Natural killer cell (primary cell): ENCODE data around the gene SOX10. TPM values are rescaled to one million over a fixed set of nuclear protein-coding genes. Genes with fewer than 3 reads are reported as not detected.
A peak's percentile ranks its signal among the peaks of the same experiment; 100 is the strongest.

Source experiments
- ATAC-seq, 3 donors: fragments of 150-1000 bp in 2 of 3; fragments of 200-7000 bp in 1 of 3; cut with Tn5 transposase; 1 replicate in 1 of 3; 2 replicates in 2 of 3; pipeline ENCODE4 v1.10.0; 2021; ENCODE audit warnings: mild to moderate bottlenecking in 2 of 3, moderate library complexity in 2 of 3
- DNase-seq, 2 donors: peaks; one replicate each; pipeline versions ENCODE4 v3.0.0 to v3.0.0-alpha.2; 2013 to 2021; ENCODE audit warnings: mixed read lengths in 1 of 2
- H3K27ac ChIP-seq: one replicate; pipeline ENCODE4 v1.5.1; 2013; ENCODE audit warnings: mild to moderate bottlenecking, low read length
- H3K27me3 ChIP-seq: one replicate; pipeline ENCODE4 v1.6.1; 2013; ENCODE audit warnings: low read length; ENCODE audit not compliant: control insufficient read depth, insufficient read depth
- H3K36me3 ChIP-seq: one replicate; pipeline ENCODE4 v1.6.1; 2013; ENCODE audit warnings: low read length; ENCODE audit not compliant: control insufficient read depth, insufficient read depth
- H3K4me1 ChIP-seq: one replicate; pipeline ENCODE4 v1.6.1; 2013; ENCODE audit warnings: low read length; ENCODE audit not compliant: control insufficient read depth, insufficient read depth
- H3K4me3 ChIP-seq: one replicate; pipeline ENCODE4 v1.5.1; 2013; ENCODE audit warnings: low read length
- H3K9me3 ChIP-seq: one replicate; pipeline ENCODE4 v1.6.1; 2013; ENCODE audit warnings: low read length; ENCODE audit not compliant: control insufficient read depth, insufficient read depth
- H3K27ac Mint-ChIP-seq, 2 donors: one replicate each; pipeline ENCODE4 v1.8.0; 2022; ENCODE audit warnings: mild to moderate bottlenecking in 2 of 2, mixed read lengths in 2 of 2, moderate library complexity in 1 of 2
- H3K27me3 Mint-ChIP-seq, 2 donors: one replicate each; pipeline ENCODE4 v1.8.0; 2022; ENCODE audit warnings: low read depth in 2 of 2, mixed read lengths in 2 of 2
- H3K36me3 Mint-ChIP-seq: one replicate; pipeline ENCODE4 v1.8.0; 2022; ENCODE audit warnings: mixed read lengths
- H3K4me1 Mint-ChIP-seq, 2 donors: one replicate each; pipeline ENCODE4 v1.8.0; 2022; ENCODE audit warnings: mixed read lengths in 2 of 2
- H3K4me3 Mint-ChIP-seq: one replicate; pipeline ENCODE4 v1.8.0; 2022; ENCODE audit warnings: mild to moderate bottlenecking, moderate library complexity, mixed read lengths
- H3K9me3 Mint-ChIP-seq, 2 donors: one replicate each; pipeline ENCODE4 v1.8.0; 2022; ENCODE audit warnings: mixed read lengths in 2 of 2
- CTCF ChIP-seq: fragments of 200-600 bp; IDR thresholded peaks from one replicate; pipeline ENCODE4 v1.8.0; 2022; ENCODE audit warnings: antibody characterized with exemption
- WGBS: methylation state at CpG from one replicate; pipeline ENCODE4 v1.1.7; 2013; ENCODE audit warnings: missing lambda C conversion rate; ENCODE audit not compliant: insufficient coverage; 5-methylcytosine and 5-hydroxymethylcytosine counted together
- intact Hi-C: fragments of 100-400 bp; cut with micrococcal nuclease; formaldehyde crosslinking; loops from one replicate; pipeline ENCODE4 v1.14.2; 2022
- total RNA-seq, 4 donors: library from RNA; stranded (reverse); fragments of 120-200 nt in 1 of 4; gene quantifications; one replicate each; pipeline versions ENCODE4 v1.2.3 to v1.2.4, GENCODE V29; 2013 to 2022

Gene SOX10
- total RNA-seq, 3 donors from 2014 or later (not counting 1 experiment from before 2014, with no cell fraction given) = not detected

- Mint-ChIP-seq H3K27ac (no peak overlapping the region), H3K36me3 (no peaks in the 10 kb centered on the region), H3K4me3 (no peak overlapping the region), H3K4me1 (peaks cover 8 to 17% of the 10 kb centered on the region in 2 donors), H3K27me3 (no peaks in the 10 kb centered on the region), H3K9me3 (no peaks in the 10 kb centered on the region)
- WGBS = 91% methylated on average over 11 of the region's 11 CpGs
- Histone ChIP-seq H3K27me3 (no peaks in the 10 kb centered on the region), H3K4me1 (peaks cover 10% of the 10 kb centered on the region), H3K36me3 (peaks cover 39% of the 10 kb centered on the region), H3K9me3 (no peaks in the 10 kb centered on the region), H3K4me3 (no peak overlapping the region), H3K27ac (no peak overlapping the region)
- intact Hi-C loops = no loop called here
- TF ChIP-seq CTCF = no peak
- DNase-seq (peak in 1 of 2 donors; percentile 35), ATAC-seq (no peak)
These were observed 53.9 kb downstream of the SOX10 start for GRCh38 chr22:37930270-37930951.

GRCh38 chr22:37929390-37929789 is 55.0 kb downstream of the SOX10 start:
- H3K36me3 Mint-ChIP-seq = no peaks in the 10 kb centered on the region
- intact Hi-C loops = no loop called here
- no peak overlapping the region for H3K4me3 ChIP-seq
- H3K9me3 Mint-ChIP-seq = no peaks in the 10 kb centered on the region
- no peak overlapping the region for H3K4me3 Mint-ChIP-seq
- peak overlapping the region in 1 of 2 donors; percentile 63 for H3K27ac Mint-ChIP-seq
- no peak for ATAC-seq
- peaks cover 8 to 17% of the 10 kb centered on the region in 2 donors for H3K4me1 Mint-ChIP-seq
- H3K4me1 ChIP-seq = peaks cover 10% of the 10 kb centered on the region
- H3K27ac ChIP-seq = no peak overlapping the region
- peaks cover 48% of the 10 kb centered on the region for H3K36me3 ChIP-seq
- 98% methylated on average over 5 of the region's 5 CpGs for WGBS
- TF ChIP-seq CTCF = no peak
- no peaks in the 10 kb centered on the region for H3K27me3 Mint-ChIP-seq
- no peaks in the 10 kb centered on the region for H3K27me3 ChIP-seq
- DNase-seq = no peak
- H3K9me3 ChIP-seq = no peaks in the 10 kb centered on the region

DNA sequence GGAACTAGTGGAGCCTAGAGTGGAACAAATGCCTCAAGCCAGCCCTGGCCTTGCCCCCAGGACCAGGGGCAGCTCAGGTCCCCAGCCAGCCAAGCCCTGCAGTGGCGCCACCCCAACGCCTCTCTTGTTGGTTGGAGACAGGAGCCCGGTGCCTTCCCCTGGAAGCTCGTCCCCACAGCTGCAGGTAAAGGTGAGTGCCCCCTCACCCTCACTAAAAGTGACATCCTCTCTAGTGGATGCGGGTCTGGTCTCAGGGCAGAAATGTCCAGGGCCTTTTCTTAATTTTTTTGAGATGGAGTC is 56.8 kb downstream of the SOX10 start:
- H3K9me3 Mint-ChIP-seq = no peaks in the 10 kb centered on the region
- H3K4me3 Mint-ChIP-seq = no peak overlapping the region
- Histone ChIP-seq H3K27ac (no peak overlapping the region), H3K27me3 (no peaks in the 10 kb centered on the region), H3K4me3 (no peak overlapping the region), H3K4me1 (no peaks in the 10 kb centered on the region), H3K9me3 (no peaks in the 10 kb centered on the region), H3K36me3 (peaks cover 49% of the 10 kb centered on the region)
- intact Hi-C loops = no loop called here
- H3K4me1 Mint-ChIP-seq = peaks cover 0 to 4% of the 10 kb centered on the region in 2 donors
- no peak for TF ChIP-seq CTCF
- no peaks in the 10 kb centered on the region for H3K36me3 Mint-ChIP-seq
- no peak for ATAC-seq
- H3K27me3 Mint-ChIP-seq = no peaks in the 10 kb centered on the region
- WGBS = over 99% methylated on average over 5 of the region's 5 CpGs
- H3K27ac Mint-ChIP-seq = no peak overlapping the region
- no peak for DNase-seq
